PC-3 (cell line): ENCODE measurements around the gene BIRC7. TPM values are rescaled to one million over a fixed set of nuclear protein-coding genes. Genes with fewer than 3 reads are reported as not detected.

ENCODE experiments used
- ATAC-seq: fragments of 200-7000 bp; cut with Tn5 transposase; 2 replicates; pipeline ENCODE4 v1.9.1; 2020; ENCODE audit warnings: mild to moderate bottlenecking, moderate library complexity
- BruUV-seq: library from RNA; stranded (reverse); fragments of 400-500 nt; replicated peaks from 2 replicates; lab custom pipeline; 2021; lab: Mats Ljungman, UMichigan
- CTCF ChIA-PET: fragments of 300-600 bp; sonication (Branson Sonifier 250); formaldehyde crosslinking; loops from one replicate; lab custom pipeline; 2022; ENCODE audit warnings: antibody characterized with exemption; lab: Charles Lee
- POLR2A ChIA-PET: fragments of 300-600 bp; sonication (Branson Sonifier 250); formaldehyde crosslinking; loops from one replicate; lab custom pipeline; 2022; ENCODE audit warnings: antibody characterized with exemption; ENCODE audit not compliant: unreplicated experiment; lab: Charles Lee
- DNase-seq: peaks from one replicate; pipeline ENCODE4 v3.0.0-alpha.2; 2015
- H2AFZ ChIP-seq: fragments of 300-600 bp; sonication (generic); 2 replicates; pipeline ENCODE4 v1.6.0; 2016; ENCODE audit warnings: antibody characterized with exemption, low read length
- H3F3A ChIP-seq: fragments of 300-600 bp; sonication (generic); one replicate; pipeline ENCODE4 v1.6.0; 2017; ENCODE audit warnings: antibody characterized with exemption, low read length, control low read depth, mild to moderate bottlenecking; ENCODE audit not compliant: unreplicated experiment
- H3K27ac ChIP-seq: fragments of 300-600 bp; sonication (generic); 2 replicates; pipeline ENCODE4 v1.5.1; 2016; ENCODE audit warnings: mild to moderate bottlenecking, low read length
- H3K27me3 ChIP-seq: fragments of 300-600 bp; sonication (generic); 2 replicates; pipeline ENCODE4 v1.6.1; 2016; ENCODE audit warnings: low read length, mixed read lengths
- H3K36me3 ChIP-seq: fragments of 300-600 bp; sonication (generic); 2 replicates; pipeline ENCODE4 v1.6.1; 2016; ENCODE audit warnings: low read depth, mixed run types, low read length, mixed read lengths
- H3K4me1 ChIP-seq: fragments of 300-600 bp; sonication (generic); 2 replicates; pipeline ENCODE4 v1.5.1; 2016; ENCODE audit warnings: low read length; ENCODE audit not compliant: insufficient read depth
- H3K4me2 ChIP-seq: fragments of 300-600 bp; sonication (generic); 2 replicates; pipeline ENCODE4 v1.6.0; 2016; ENCODE audit warnings: low read length
- H3K4me3 ChIP-seq: fragments of 300-600 bp; sonication (generic); 2 replicates; pipeline ENCODE4 v1.5.1; 2016; ENCODE audit warnings: mild to moderate bottlenecking, low read length, mixed read lengths
- H3K79me2 ChIP-seq: fragments of 300-600 bp; sonication (generic); 2 replicates; pipeline ENCODE4 v1.6.1; 2017; ENCODE audit warnings: low read length, mixed read lengths
- H3K9ac ChIP-seq: fragments of 300-600 bp; sonication (generic); 2 replicates; pipeline ENCODE4 v1.6.0; 2016; ENCODE audit warnings: mild to moderate bottlenecking, low read length
- H3K9me2 ChIP-seq: fragments of 300-600 bp; sonication (generic); replicated peaks from 2 replicates; pipeline ENCODE4 v1.6.1; 2016; ENCODE audit warnings: mixed run types, low read length, mixed read lengths
- H3K9me3 ChIP-seq: fragments of 300-600 bp; sonication (generic); 2 replicates; pipeline ENCODE4 v1.6.1; 2016; ENCODE audit warnings: low read length, mixed read lengths
- H4K20me1 ChIP-seq: fragments of 300-600 bp; sonication (generic); 2 replicates; pipeline ENCODE4 v1.6.1; 2016; ENCODE audit warnings: low read length, mixed read lengths
- CTCF ChIP-seq: fragments of 300-600 bp; sonication (generic); conservative IDR thresholded peaks from 2 replicates; pipeline ENCODE4 v1.5.1; 2017; ENCODE audit warnings: antibody characterized with exemption, low read depth, mild to moderate bottlenecking, low read length
- EZH2 ChIP-seq: fragments of 300-600 bp; sonication (generic); IDR thresholded peaks from one replicate; pipeline ENCODE4 v1.6.1; 2017; ENCODE audit warnings: antibody characterized with exemption, mild to moderate bottlenecking, low read length; ENCODE audit not compliant: unreplicated experiment
- EZH2phosphoT487 ChIP-seq: fragments of 300-600 bp; sonication (generic); IDR thresholded peaks from 2 replicates; pipeline ENCODE4 v1.6.1; 2018; ENCODE audit warnings: mild to moderate bottlenecking, antibody characterized with exemption, low read length, borderline replicate concordance
- intact Hi-C: fragments of 100-400 bp; cut with micrococcal nuclease; formaldehyde crosslinking; loops from 2 replicates; pipeline ENCODE4 v1.9.0; 2023
- total RNA-seq: library from RNA; depleted of rRNA; stranded (reverse); fragments of >200 nt; gene quantifications from 2 replicates; pipeline ENCODE4 v1.2.3, GENCODE V29; 2014

The BIRC7 gene
- total RNA-seq, 1 experiment from 2014 or later, result not detected

GRCh38 chr20:63223826-63224207 is 11.9 kb upstream of the BIRC7 start:
- Histone ChIP-seq H3K27me3 (no peaks in the 10 kb centered on the region), H4K20me1 (no peaks in the 10 kb centered on the region), H3K4me1 (peaks cover 9% of the 10 kb centered on the region; the same call in 1 of the 2 replicates), H3K4me2 (no peak overlapping the region), H3K9me3 (no peaks in the 10 kb centered on the region), H3K79me2 (no peaks in the 10 kb centered on the region), H2AFZ (no peak overlapping the region), H3K27ac (no peak overlapping the region), H3K4me3 (no peak overlapping the region), H3K9me2 (no peaks in the 10 kb centered on the region), H3K36me3 (no peaks in the 10 kb centered on the region), H3K9ac (no peak overlapping the region), H3F3A (no peaks in the 10 kb centered on the region)
- no TSS peak for BruUV-seq
- DNase-seq (no peak), ATAC-seq (no peak)
- intact Hi-C loops, result loop anchor here (1.0 kb wide), 1 partner anchor 27 kb away; no protein-coding TSS in a partner anchor
- ChIA-PET POLR2A (interaction anchor here (0.5 kb wide), 1 partner anchor 228 kb away, joined by 7 read pairs; no protein-coding TSS in a partner anchor), CTCF (interaction anchor here (0.7 to 2.5 kb wide), 10 partner anchors 9 to 68 kb away, joined by 3 to 15 read pairs (median 5); no protein-coding TSS in a partner anchor)
- no peak for TF ChIP-seq EZH2phosphoT487
- no peak for TF ChIP-seq CTCF
- no peak for TF ChIP-seq EZH2

GRCh38 chr20:63224412-63225081 is 11.2 kb upstream of the BIRC7 start:
- Histone ChIP-seq H3K4me1 (peaks cover 9% of the 10 kb centered on the region; the same call in 1 of the 2 replicates), H4K20me1 (no peaks in the 10 kb centered on the region), H3K9ac (no peak overlapping the region), H3K36me3 (no peaks in the 10 kb centered on the region), H3K4me2 (peak overlapping the region; percentile 22; the same call in 1 of the 2 replicates), H3K9me3 (no peaks in the 10 kb centered on the region), H3K79me2 (no peaks in the 10 kb centered on the region), H3F3A (no peaks in the 10 kb centered on the region), H3K4me3 (no peak overlapping the region), H3K27ac (no peak overlapping the region), H3K9me2 (no peaks in the 10 kb centered on the region), H3K27me3 (no peaks in the 10 kb centered on the region), H2AFZ (no peak overlapping the region)
- CTCF ChIA-PET, result interaction anchor here (0.7 to 2.5 kb wide), 7 partner anchors 8 to 169 kb away, joined by 3 to 15 read pairs (median 6); no protein-coding TSS in a partner anchor
- POLR2A ChIA-PET, result interaction anchor here (0.5 kb wide), 1 partner anchor 229 kb away, joined by 7 read pairs; no protein-coding TSS in a partner anchor
- TF ChIP-seq EZH2 (no peak), CTCF (peak; percentile 53), EZH2phosphoT487 (no peak)
- intact Hi-C loops, result no loop called here
- ATAC-seq (peak; percentile 66), DNase-seq (peak; percentile 68)
- BruUV-seq, result no TSS peak

GRCh38 chr20:63225082-63225454 is 10.6 kb upstream of the BIRC7 start:
- Histone ChIP-seq H3K4me2 (peak overlapping the region; percentile 22; the same call in 1 of the 2 replicates), H3K4me3 (no peak overlapping the region), H3K9me3 (no peaks in the 10 kb centered on the region), H3K9ac (no peak overlapping the region), H3K4me1 (peaks cover 9% of the 10 kb centered on the region; the same call in 1 of the 2 replicates), H4K20me1 (no peaks in the 10 kb centered on the region), H3F3A (no peaks in the 10 kb centered on the region), H3K27me3 (no peaks in the 10 kb centered on the region), H3K36me3 (no peaks in the 10 kb centered on the region), H3K79me2 (no peaks in the 10 kb centered on the region), H3K27ac (no peak overlapping the region), H3K9me2 (no peaks in the 10 kb centered on the region), H2AFZ (no peak overlapping the region)
- TF ChIP-seq CTCF, result no peak
- no peak for TF ChIP-seq EZH2phosphoT487
- TF ChIP-seq EZH2, result no peak
- BruUV-seq, result no TSS peak
- POLR2A ChIA-PET, result no interaction called here
- CTCF ChIA-PET, result interaction anchor here (0.7 to 2.5 kb wide), 3 partner anchors 10 to 169 kb away, joined by 3 to 15 read pairs (median 4); no protein-coding TSS in a partner anchor
- DNase-seq, result no peak
- no peak for ATAC-seq
- intact Hi-C loops, result no loop called here
